K562 (cell line): Measurements from ENCODE around the gene MLC1. TPM values are rescaled to one million over a fixed set of nuclear protein-coding genes. Genes with fewer than 3 reads are reported as not detected.

Experiments
- ATAC-seq: fragments of 200-7000 bp; cut with Tn5 transposase; 3 replicates; pipeline ENCODE4 v1.9.1; 2020; ENCODE audit warnings: moderate library complexity
- BruUV-seq: library from RNA; stranded (reverse); fragments of 400-500 nt; replicated peaks from 2 replicates; lab custom pipeline; 2021; lab: Mats Ljungman, UMichigan
- CTCF ChIA-PET: fragments of 300-600 bp; formaldehyde crosslinking; extraction: SDS; loops from one replicate; lab custom pipeline; 2021; ENCODE audit warnings: low intra/inter-chr PET ratio; lab: Yijun Ruan, JAX
- POLR2A ChIA-PET: fragments of 300-600, 350-650 bp; sonication (Branson Sonifier 250); formaldehyde crosslinking; extraction: SDS; loops from one replicate; lab custom pipeline; 2021; ENCODE audit warnings: antibody characterized with exemption, inconsistent platforms; lab: Yijun Ruan, JAX
- DNase-seq, 4 experiments: peaks; one replicate each; pipeline versions ENCODE4 v3.0.0 to v3.0.0-alpha.2; 2011 to 2018; ENCODE audit warnings: low spot score in 3 of 4, mixed read lengths in 3 of 4; ENCODE audit errors: extremely low read depth in 1 of 4
- FAIRE-seq: peaks from 2 replicates; lab custom pipeline; 2011; peaks lifted over from hg19 to GRCh38; lab: Jason Lieb, UNC
- H2AFZ ChIP-seq: 2 replicates; pipeline ENCODE4 v1.6.0; 2011; ENCODE audit warnings: low read depth, low read length, control low read depth, inconsistent platforms
- H3K27ac ChIP-seq: fragments of 200-600 bp; 3 replicates; pipeline ENCODE4 v1.8.0; 2011; ENCODE audit warnings: low read depth, mild to moderate bottlenecking, control low read depth, inconsistent platforms, low read length, moderate library complexity, mixed read lengths; ENCODE audit errors: extremely low read depth
- H3K27me3 ChIP-seq, 2 experiments: fragments of 300-600 bp in 1 of 2; 2 replicates in 1 of 2; 3 replicates in 1 of 2; pipeline versions ENCODE4 v1.6.0 to v1.8.0; 2011; ENCODE audit warnings: inconsistent platforms in 2 of 2, low read length in 2 of 2, mild to moderate bottlenecking in 1 of 2, mixed read lengths in 1 of 2, moderate library complexity in 1 of 2; ENCODE audit not compliant: control insufficient read depth in 2 of 2, insufficient read depth in 2 of 2
- H3K36me3 ChIP-seq: fragments of 300-600 bp; 3 replicates; pipeline ENCODE4 v1.8.0; 2011; ENCODE audit warnings: mild to moderate bottlenecking, low read length, inconsistent platforms; ENCODE audit not compliant: control insufficient read depth, insufficient read depth
- H3K4me1 ChIP-seq, 2 experiments: fragments of 200-600 bp in 1 of 2; replicated peaks in 1 of 2; 2 replicates in 1 of 2; 3 replicates in 1 of 2; pipeline versions ENCODE4 v1.5.1 to v1.8.0; 2011; ENCODE audit warnings: inconsistent platforms in 2 of 2, low read length in 2 of 2, mild to moderate bottlenecking in 1 of 2, mixed read lengths in 1 of 2, moderate library complexity in 1 of 2; ENCODE audit not compliant: control insufficient read depth in 2 of 2, insufficient read depth in 2 of 2
- H3K4me2 ChIP-seq: 2 replicates; pipeline ENCODE4 v1.6.1; 2011; ENCODE audit warnings: low read length, control low read depth, inconsistent platforms, mixed read lengths; ENCODE audit not compliant: insufficient read depth
- H3K4me3 ChIP-seq: fragments of 200-600 bp; sonication (generic), shearing (Covaris generic); 2 replicates; pipeline ENCODE4 v1.5.1; 2016; ENCODE audit warnings: control low read depth, inconsistent platforms
- H3K79me2 ChIP-seq: fragments of 200-600 bp; 3 replicates; pipeline ENCODE4 v1.8.0; 2011; ENCODE audit warnings: low read length, inconsistent platforms; ENCODE audit not compliant: control insufficient read depth, insufficient read depth
- H3K9ac ChIP-seq, 2 experiments: 2 replicates each; pipeline versions ENCODE4 v1.6.0 to v1.6.1; 2011; ENCODE audit warnings: low read depth in 2 of 2, low read length in 2 of 2, control low read depth in 1 of 2, inconsistent platforms in 1 of 2, mild to moderate bottlenecking in 1 of 2, mixed read lengths in 1 of 2; ENCODE audit not compliant: insufficient read depth in 1 of 2
- H3K9me1 ChIP-seq: one replicate; pipeline ENCODE4 v1.6.0; 2011; ENCODE audit warnings: inconsistent platforms, mild to moderate bottlenecking, low read length, moderate library complexity; ENCODE audit not compliant: control insufficient read depth, insufficient read depth
- H3K9me3 ChIP-seq: replicated peaks from 2 replicates; pipeline ENCODE4 v1.5.1; 2011; ENCODE audit warnings: low read depth, low read length, inconsistent platforms; ENCODE audit not compliant: control insufficient read depth, insufficient read depth
- H4K20me1 ChIP-seq: replicated peaks from 2 replicates; pipeline ENCODE4 v1.6.1; 2011; ENCODE audit warnings: low read length, inconsistent platforms, mixed read lengths; ENCODE audit not compliant: control insufficient read depth, insufficient read depth
- E2F3 ChIP-seq: fragments of 250-450 bp; sonication (Bioruptor Pico); IDR thresholded peaks from 2 replicates; pipeline ENCODE4 v1.4.0; 2020; ENCODE audit warnings: mild to moderate bottlenecking
- FIP1L1 ChIP-seq: fragments of 200-400 bp; formaldehyde crosslinking; IDR thresholded peaks from 2 replicates; pipeline ENCODE4 v1.6.1; 2018; ENCODE audit warnings: mild to moderate bottlenecking, low read depth, low read length; ENCODE audit not compliant: poor library complexity, severe bottlenecking
- GABPB2 ChIP-seq: fragments of 250-450 bp; sonication (Bioruptor Pico); conservative IDR thresholded peaks from 2 replicates; pipeline ENCODE4 v1.5.1; 2021; ENCODE audit warnings: mild to moderate bottlenecking
- MAFG ChIP-seq: fragments of 450-650 bp; conservative IDR thresholded peaks from 2 replicates; pipeline ENCODE4 v1.6.1; 2016; ENCODE audit warnings: missing genetic modification characterization, missing compliant biosample characterization
- PHF20 ChIP-seq: fragments of 450-650 bp; IDR thresholded peaks from 2 replicates; pipeline ENCODE4 v1.6.1; 2018; ENCODE audit not compliant: partially characterized antibody
- SAP30 ChIP-seq: fragments of 200-600 bp; sonication (generic); IDR thresholded peaks from 2 replicates; pipeline ENCODE4 v1.6.1; 2012; ENCODE audit warnings: borderline replicate concordance, low read depth, mild to moderate bottlenecking, moderate library complexity, low read length, control low read depth, inconsistent platforms; ENCODE audit not compliant: insufficient read depth, poor library complexity, severe bottlenecking
- SMARCA4 ChIP-seq: fragments of 450-650 bp; IDR thresholded peaks from 2 replicates; pipeline ENCODE4 v1.6.1; 2016
- SNIP1 ChIP-seq: fragments of 450-650 bp; IDR thresholded peaks from 2 replicates; pipeline ENCODE4 v1.7.1; 2017; ENCODE audit warnings: low read depth, mild to moderate bottlenecking
- XRCC4 ChIP-seq: IDR thresholded peaks from one replicate; pipeline ENCODE4 v1.6.1; 2011; ENCODE audit not compliant: insufficient read depth, insufficient read length; ENCODE audit errors: extremely low read depth
- WGBS: fragments of 100-300 bp; shearing (Covaris generic); methylation state at CpG from one replicate; pipeline ENCODE4 v1.1.6; 2016; ENCODE audit warnings: low coverage, mixed read lengths; ENCODE audit not compliant: insufficient coverage; ENCODE audit errors: missing lambda C conversion rate; 5-methylcytosine and 5-hydroxymethylcytosine counted together
- in situ Hi-C: fragments of 300-500 bp; cut with MboI; formaldehyde crosslinking; loops from 4 replicates; pipeline ENCODE4 v1.15.0; 2018; ENCODE audit warnings: inconsistent platforms, mixed read lengths
- intact Hi-C: fragments of 100-400 bp; cut with micrococcal nuclease; formaldehyde crosslinking; loops from 2 replicates; pipeline ENCODE4 v1.14.2; 2022
- polyA plus RNA-seq, 8 experiments: library from polyadenylated mRNA; depleted of rRNA in 4 of 8; stranded (reverse) in 5 of 8; unstranded in 3 of 8; fragments of >200 nt; fragmentation: Nextera tagmentation in 2 of 8; fragmentation: Illumina TruSeq in 1 of 8; extraction: Ambion mirVana in 2 of 8; extraction: Trizol in 1 of 8; gene quantifications; 2 replicates each; pipeline versions ENCODE4 v1.2.1 to v1.2.3, GENCODE V29; 2011 to 2014; ENCODE audit warnings: inconsistent platforms in 1 of 8, missing spikeins in 1 of 8
- total RNA-seq, 7 experiments: library from RNA; depleted of rRNA in 6 of 7; stranded (reverse); fragments of >200 nt in 6 of 7; fragmentation: Illumina TruSeq in 2 of 7; extraction: Trizol in 2 of 7; gene quantifications; 2 replicates each; pipeline versions ENCODE4 v1.2.1 to v1.2.3, GENCODE V29; 2011 to 2021; ENCODE audit warnings: low replicate concordance in 1 of 7
- TF ChIP-seq, protein P1 (sequence below): fragments of 450-650 bp; formaldehyde crosslinking; IDR thresholded peaks from 2 replicates; pipeline ENCODE4 v1.4.0; 2020; ENCODE audit warnings: mild to moderate bottlenecking, moderate library complexity

MLC1 gene
- total and polyA plus RNA-seq, 9 of the 15 experiments (the other 6 are each of a cell fraction or from before 2014, with no cell fraction given) = 0.06 to 0.98 (median 0.39) TPM

DNA sequence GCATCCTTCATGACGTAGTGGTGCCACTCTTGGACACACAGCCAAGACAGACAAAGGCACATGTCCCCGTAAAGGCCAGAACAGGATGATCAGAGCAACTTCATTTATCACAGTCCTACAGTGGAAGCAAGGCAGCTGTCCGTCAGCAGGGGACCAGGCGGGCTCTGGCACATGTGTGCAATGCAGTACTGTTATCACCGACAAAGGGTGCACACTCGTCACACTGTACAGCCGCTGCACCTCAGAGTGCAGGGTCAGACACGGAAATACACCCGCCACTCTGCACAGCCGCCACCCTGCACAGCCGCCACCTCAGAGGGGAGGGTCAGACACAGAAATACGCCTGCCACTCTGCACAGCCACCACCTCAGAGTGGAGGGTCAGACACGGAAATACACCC, 59.2 kb downstream of the MLC1 start:
- ATAC-seq (no peak), FAIRE-seq (no peak)

More for the DNA sequence above, 59.2 kb downstream of the MLC1 start:
- H3K9me3 ChIP-seq = no peaks in the 10 kb centered on the region
- peaks cover 4 to 38% of the 10 kb centered on the region in 2 experiments; a peak in 4 of 5 replicates for H3K27me3 ChIP-seq
- H2AFZ ChIP-seq = no peak overlapping the region
- no peak overlapping the region for H3K9ac ChIP-seq
- TF ChIP-seq SMARCA4 (no peak), XRCC4 (no peak), E2F3 (CRISPR knock-in tag) (no peak), FIP1L1 (no peak), SNIP1 (no peak), PHF20 (no peak), SAP30 (no peak), GABPB2 (CRISPR knock-in tag) (no peak), MAFG (tag) (no peak)
- TF ChIP-seq, protein P1, sequence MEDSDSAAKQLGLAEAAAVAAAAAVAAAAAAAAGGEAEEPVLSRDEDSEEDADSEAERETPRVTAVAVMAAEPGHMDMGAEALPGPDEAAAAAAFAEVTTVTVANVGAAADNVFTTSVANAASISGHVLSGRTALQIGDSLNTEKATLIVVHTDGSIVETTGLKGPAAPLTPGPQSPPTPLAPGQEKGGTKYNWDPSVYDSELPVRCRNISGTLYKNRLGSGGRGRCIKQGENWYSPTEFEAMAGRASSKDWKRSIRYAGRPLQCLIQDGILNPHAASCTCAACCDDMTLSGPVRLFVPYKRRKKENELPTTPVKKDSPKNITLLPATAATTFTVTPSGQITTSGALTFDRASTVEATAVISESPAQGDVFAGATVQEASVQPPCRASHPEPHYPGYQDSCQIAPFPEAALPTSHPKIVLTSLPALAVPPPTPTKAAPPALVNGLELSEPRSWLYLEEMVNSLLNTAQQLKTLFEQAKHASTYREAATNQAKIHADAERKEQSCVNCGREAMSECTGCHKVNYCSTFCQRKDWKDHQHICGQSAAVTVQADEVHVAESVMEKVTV (CRISPR knock-in tag) = no peak
- H3K79me2 ChIP-seq = no peaks in the 10 kb centered on the region
- POLR2A ChIA-PET = no interaction called here
- no TSS peak for BruUV-seq
- WGBS = 7% methylated on average over 12 of the region's 13 CpGs
- in situ Hi-C loops (no loop called here), intact Hi-C loops (no loop called here)
- no peak overlapping the region for H3K27ac ChIP-seq
- no peaks in the 10 kb centered on the region for H4K20me1 ChIP-seq
- no peaks in the 10 kb centered on the region for H3K36me3 ChIP-seq
- DNase-seq = no peak
- CTCF ChIA-PET = interaction anchor here (0.6 kb wide), 1 partner anchor 96 kb away, joined by 3 read pairs; no protein-coding TSS in a partner anchor
- no peak overlapping the region for H3K4me2 ChIP-seq
- no peaks in the 10 kb centered on the region for H3K9me1 ChIP-seq
- peaks cover 0 to 21% of the 10 kb centered on the region in 2 experiments; a peak in 2 of 5 replicates for H3K4me1 ChIP-seq
- H3K4me3 ChIP-seq = no peak overlapping the region
